GM21528 (cell line): ENCODE measurements around the gene HAND1.
A peak's percentile ranks its signal among the peaks of the same experiment; 100 is the strongest.

ENCODE experiments used
- ATAC-seq: cut with Tn5 transposase; IDR thresholded peaks from one replicate; pipeline ENCODE4 v1.9.1; 2021; ENCODE audit warnings: mild to moderate bottlenecking, moderate library complexity; ENCODE audit not compliant: unreplicated experiment, low FRiP score

The HAND1 gene

DNA sequence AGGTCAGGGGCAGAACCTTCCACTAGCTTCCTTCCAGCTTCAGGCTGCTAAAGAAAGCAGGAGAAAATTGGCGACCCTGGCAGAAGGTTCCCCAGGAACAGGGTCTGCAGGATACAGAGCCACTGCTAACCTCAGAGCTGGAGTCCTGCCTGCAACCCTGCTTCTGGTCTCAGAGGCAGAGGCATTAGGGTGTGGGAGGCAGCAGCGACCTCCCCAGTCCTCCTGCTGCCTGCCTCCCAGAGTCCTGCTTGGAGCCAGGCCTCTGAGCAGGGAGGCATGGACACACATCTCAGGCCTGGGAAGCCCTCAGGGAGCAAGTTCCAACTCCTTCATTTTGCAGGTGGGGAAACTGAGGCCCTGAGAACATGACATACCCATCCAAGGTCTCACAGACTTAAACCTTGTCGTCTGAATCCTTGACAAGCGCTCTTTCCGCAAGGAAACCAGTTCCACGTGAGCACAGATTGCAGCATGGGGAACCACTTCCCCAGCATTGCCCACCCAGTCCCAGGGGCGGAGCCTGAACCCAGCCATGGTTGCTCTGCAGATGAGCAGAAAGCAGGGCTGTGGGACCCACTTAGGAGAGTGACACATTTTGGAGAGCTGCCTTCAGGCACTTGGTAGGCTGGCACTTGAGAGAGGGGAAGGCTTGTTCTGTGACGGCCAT is 28.2 kb upstream of the HAND1 start:
- no peak for ATAC-seq

DNA sequence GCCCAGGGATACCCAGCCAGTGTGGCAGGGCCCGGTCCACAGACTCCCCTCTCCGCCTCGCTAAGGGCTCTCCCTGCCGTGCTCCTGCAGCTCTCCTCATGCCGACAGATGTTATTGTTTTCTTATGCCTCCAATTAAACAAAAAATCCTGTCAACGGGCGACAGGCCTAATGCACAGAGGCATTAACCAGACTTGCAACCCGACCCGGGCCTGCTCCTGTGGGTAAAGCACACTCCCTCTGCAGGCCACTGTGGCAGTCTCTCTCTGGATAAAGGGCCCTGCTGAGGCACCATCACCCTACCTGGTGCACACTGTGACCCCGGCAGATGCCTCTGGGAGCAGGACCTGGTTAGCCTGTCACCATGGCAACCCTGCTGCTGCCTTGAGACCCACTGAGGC is 27.5 kb upstream of the HAND1 start:
- ATAC-seq: no peak

DNA sequence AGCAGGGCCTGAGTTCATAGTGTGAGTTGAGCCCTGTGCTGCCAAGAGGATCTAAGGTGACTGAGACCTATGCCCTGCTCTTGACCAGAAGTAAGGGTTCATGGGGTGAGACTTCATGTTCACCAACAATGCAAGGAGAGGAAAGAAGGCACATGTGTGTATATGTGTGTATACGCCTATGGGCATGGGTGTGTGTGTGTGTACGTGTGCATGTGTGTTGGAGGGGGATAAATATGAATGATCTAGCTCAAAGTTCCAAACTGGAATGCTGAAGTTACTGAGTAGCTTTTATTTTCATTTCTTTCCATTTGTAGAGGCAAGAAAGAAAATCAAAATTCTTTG is 25.6 kb upstream of the HAND1 start:
- no peak for ATAC-seq

DNA sequence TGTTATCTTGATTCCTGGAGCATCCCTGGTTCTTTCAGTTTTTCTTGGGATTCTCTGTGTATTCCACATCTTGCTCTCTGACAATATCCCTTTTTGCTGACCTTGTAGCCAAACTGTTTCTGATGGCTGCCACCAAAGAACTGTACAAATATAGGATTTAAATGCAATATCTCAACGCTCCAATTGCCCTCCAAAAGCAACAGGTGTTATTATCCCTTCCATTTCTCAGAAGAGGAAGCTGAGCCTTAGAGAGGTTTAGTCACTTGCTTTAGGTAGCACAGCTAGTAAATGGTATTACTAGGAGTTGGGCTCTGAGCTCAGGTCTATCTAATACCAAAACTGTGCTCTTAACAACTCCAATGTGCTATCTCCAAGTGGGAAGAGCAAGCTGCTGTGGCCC is 24.2 kb upstream of the HAND1 start:
- no peak for ATAC-seq

DNA sequence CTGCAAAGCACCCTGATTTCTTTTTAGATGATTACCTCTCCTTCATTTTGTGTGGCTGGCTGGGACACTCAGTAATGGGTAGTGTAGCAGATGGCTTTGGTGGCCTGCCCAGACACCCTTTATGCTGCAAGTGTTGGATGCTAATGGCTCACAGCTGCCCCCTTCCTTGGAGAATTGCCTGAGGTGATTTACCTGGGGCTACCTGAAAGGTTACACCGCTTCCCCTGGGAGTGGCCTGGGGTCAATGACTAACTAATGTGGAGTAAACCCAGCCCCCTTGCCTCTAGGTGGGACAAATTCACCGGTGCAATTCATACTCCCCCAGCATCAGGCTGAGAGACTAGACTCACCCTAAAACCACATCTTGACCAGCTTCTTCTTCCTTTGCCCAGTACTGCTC is 23.5 kb upstream of the HAND1 start:
- ATAC-seq: no peak

DNA sequence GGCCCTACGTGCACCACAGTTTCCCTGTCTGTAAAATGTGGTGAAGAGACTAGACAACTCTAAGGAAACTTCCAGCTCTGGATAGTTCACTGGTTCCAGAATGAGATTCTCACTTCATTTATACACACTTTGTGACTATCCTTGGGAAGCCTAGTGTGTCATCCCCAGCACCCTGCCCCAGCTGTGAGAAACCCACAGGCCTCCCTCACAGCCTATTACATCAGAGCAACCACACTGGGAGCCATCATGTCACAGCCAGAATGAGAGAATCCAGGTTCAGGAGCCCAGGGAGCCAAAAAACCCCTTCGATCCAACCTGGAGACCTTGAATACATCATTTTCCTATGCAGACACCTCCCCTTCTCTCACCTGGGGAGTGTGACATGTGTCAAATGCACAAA is 21.0 kb upstream of the HAND1 start:
- no peak for ATAC-seq

DNA sequence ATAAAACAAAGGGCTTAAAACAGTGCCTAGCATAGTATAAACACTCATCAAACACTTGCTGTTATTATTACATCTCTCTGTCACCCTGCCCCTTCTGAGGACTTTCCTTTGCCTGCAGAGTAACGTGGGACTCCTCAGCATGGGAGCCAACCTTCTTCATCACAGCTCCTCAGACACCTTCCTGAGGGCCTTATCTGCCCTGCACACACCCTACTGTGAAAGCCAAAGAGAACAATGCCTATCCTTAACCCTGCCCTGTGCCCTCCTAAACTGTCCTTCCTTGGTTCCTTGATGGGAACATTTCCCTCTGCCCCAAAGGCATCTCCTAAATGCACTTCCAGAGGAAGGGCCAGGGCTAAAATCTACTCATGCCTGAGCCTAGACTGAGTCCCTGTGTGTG is 20.6 kb upstream of the HAND1 start:
- ATAC-seq: no peak

DNA sequence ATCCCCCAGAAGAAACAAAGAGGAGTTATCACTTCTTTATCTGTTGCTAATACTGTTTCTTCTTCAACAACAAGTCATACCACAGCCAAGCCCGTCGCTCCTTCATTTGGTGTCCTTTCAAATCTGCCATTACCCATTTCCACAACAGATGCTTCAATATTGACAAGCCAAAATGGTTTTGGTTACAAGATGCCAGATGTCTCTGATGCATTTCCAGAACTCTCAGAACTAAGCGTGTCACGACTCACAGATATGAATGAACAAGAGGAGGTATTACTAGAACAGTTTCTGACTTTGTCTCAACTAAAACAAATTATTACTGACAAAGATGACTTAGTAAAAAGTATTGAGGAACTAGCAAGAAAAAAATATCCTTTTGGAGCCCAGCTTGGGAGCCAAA is 16.0 kb upstream of the HAND1 start:
- ATAC-seq: no peak

DNA sequence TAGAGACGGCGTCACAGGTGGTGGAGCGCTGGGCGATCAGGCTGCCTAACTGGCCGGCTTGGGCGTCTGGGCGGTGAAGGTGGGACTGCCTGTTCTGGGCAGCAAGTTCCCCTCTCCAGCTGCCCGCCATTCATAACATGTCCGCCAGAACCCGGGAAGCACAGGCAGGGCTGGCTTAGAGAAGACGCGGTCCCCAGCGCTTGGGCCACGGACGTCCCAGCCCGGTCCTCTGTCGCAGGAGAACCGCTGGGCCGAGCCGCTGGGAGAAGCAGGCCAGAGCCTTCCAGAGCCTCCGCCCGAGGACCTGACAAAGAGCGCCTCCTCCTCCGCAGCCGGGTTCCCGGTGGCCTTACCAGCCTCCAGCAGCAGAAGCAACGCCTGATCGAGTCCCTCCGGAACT is 15.2 kb upstream of the HAND1 start:
- ATAC-seq: no peak

DNA sequence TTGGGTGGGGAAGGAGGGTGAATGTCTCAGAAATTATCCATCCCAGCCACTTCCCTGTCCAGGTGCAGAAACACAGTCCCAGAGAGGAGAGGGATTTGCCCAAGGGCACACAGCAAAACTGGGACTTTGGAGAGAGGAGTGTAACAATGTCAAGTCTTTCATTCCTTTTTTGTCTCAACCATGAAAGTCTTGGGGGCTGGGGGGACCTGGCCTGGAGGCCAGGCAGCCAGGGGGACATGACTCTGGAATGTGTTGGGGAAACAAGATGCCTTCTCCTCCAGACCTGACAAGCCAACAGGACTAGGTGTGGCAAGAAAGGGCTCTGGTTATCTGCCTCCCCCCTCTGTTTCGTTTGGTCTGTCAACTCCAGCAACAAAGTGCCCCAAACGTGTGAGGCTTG is 13.9 kb upstream of the HAND1 start:
- no peak for ATAC-seq

DNA sequence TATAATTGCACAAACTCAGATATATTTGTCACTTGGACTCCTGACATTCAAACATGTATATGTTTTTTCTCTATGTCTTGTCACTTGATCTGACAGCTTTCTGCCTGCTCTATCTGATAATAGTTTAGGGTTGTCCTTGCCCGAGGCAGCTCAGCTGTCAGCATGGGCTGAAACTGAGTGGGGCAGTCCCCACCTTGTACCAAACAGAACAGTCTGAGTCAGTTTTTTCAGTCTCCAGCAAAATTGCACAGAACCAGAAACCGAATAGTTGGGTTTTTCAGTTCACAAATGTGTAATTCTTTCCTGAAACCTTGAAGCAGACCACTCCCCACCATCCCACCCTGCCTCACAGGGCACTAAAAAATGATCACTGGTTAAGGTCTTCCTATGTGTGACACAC is 9.5 kb upstream of the HAND1 start:
- peak; percentile 98 for ATAC-seq

DNA sequence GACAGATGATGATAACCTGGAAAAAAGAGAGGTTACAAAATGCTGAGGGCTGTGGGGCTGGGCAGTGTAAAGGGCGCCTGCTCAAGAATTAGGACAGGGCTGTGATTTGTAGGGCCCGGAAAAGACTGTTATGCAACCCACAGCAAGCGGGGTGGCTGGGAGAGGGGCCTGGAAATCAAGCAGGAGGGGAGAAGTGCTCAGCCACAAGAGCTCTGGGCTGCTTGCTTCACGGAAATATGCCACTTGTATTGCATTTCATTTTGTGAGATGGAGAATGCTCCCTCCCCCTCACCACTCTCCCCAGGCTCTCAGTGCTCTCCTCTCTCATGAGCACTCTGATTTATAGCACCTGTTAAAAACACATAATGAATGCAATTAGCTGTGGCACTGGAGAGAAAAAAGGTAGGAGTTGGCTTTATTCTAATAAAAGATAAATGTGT is 8.4 kb upstream of the HAND1 start:
- no peak for ATAC-seq

DNA sequence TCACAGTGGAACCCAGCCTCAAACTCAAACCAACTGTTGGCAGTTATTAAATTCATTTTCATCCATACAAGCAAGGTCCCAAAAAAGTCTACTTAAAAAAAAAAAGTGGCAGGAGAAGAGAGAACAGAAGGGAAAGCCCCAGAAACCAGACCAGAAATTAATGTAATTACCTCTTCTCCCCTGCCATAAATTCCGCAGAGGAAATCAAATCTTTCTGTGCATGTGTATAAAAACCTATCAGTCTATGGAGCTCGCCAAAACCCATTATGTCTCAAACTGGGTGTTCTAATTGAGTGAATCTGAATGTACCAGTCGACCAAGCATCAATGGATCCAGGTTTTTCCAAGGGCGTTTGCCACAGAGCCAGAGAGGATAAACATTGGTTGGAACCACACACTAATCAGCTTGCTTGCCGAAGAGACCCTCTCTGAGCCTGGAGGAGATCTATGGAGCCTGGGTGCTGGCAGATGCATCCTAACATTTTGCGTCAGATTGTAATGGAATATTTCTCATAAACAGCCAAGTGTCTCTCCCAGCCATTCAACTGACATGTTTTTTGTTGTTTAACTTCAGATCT is 7.9 kb upstream of the HAND1 start:
- no peak for ATAC-seq

DNA sequence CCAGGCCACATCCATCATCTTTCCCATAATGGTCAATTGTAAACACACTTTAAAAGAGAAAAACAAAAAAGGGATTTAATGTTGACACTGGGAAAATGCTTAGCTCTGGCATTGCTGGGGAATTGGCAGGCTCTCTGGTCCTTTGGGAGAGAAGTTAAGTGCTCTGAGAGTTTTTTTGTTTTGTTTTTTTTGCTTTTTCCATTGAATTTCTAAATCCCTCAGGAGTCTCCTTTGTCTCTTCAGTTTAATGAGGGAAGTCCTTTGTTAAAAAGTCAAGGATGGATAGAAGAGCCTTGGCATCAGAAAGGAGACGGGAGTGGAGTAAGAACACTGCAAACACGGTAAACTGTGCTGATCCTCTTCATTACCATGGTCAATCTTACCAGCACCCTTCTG is 7.1 kb upstream of the HAND1 start:
- no peak for ATAC-seq

DNA sequence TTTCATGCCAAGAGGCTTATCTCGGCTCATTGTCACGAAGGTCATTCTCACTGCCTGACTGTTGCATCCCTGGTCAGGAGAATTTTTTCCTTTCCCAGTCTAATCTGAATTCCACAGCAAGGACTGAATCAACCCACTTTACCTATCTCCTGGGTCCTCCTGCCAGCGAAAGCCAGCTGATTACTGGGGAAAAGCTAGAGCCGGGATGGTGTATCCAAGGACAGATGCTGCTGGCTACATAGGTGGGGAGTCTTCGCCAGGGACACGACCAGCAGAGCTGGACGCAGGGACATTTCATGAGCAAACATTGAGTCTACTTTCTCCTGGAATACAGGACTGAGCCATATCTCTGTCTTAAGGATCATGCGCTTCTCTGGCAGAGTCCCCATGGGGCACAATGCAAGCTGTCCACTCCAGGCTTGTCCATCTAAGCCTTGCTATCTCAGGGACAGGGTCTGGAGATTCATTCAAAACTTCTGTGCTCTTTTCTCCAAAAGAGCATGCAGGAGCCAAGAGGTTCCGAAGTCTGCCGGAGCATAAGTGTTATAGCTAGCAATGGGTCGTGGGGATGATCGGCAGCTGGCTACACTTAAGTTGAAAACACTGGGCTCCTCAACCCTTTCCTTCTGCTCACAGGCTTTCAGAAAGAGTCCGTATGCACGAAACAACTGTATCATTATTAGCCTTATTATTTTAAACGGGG is 6.5 kb upstream of the HAND1 start:
- ATAC-seq: no peak

DNA sequence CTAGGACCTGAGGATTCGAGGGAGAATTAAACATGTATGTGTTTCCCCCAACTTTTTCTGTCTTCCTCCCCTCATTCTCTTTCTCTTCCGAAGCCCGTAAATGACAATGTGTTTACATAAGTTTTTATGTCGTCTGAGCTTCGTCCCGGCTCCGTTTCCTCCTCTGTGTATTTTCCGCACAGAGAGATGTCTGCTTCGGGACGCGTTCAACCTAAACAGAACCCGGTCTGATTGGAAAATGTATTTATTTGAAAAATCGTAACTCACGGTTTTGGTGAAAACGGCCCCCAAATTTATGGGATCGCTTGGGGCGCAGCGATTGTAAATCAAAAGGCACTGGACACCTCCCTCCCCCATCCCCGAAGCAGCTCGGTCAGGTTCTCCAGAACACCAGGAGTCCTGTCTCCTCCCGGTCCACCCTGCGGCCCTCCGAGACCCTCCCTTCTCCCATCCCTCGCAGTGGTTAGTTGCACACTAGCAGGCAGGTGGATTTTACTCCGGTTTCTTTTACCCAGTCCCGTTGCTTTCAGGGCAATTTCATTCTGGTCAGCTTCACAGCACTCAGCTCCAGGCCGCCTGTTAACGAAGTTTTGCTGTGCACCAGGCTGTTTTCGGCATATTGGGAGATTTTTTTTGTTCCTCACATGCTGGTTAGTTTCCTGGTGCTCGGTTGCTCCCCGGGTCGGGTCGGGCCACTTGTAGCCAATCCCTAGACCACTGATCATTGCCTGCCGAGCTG is 5.8 kb upstream of the HAND1 start:
- no peak for ATAC-seq

DNA sequence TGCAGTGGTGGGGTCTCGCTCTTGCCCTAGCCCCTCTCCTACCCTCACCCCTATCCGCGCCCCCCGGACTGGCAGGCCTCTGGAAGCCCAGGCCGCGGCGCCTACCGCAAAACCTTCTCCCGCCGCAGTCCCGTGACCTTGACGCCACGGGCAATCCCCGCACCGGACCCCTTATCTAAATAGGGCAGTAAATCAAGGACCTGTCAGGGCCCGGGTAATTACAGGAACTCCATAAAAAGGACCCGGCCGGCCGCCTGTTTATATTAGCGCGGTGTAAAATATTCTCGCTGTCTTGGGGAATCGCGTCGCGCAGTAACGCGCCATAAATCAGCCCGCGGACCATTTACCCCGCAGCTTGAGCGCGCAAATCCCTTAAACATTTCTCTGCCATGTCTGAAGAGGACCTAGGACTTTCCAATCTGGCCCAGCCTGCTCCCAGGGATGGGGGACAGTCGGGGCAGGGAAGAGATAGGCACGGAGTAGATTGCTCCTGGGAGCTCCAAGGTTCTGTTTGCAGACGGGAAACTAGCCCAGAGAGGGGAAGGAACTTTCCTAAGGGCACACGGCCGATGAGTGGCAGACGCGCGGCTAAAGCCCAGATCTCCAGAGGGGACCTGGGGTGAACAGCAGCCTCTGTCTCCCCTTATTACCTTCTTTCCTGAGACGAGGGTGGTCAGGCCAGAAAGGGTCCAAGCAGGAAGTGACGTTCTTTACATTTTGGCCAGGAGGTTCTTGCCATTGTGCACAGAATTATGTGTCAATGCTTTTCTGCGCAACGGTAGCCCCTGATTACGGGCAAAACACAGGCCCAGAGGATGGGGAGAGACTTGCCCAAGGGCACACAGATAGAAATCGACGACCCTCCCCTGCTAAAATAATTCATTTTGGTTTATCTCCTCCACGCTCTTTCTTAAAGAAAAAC is 4.8 kb upstream of the HAND1 start:
- no peak for ATAC-seq

DNA sequence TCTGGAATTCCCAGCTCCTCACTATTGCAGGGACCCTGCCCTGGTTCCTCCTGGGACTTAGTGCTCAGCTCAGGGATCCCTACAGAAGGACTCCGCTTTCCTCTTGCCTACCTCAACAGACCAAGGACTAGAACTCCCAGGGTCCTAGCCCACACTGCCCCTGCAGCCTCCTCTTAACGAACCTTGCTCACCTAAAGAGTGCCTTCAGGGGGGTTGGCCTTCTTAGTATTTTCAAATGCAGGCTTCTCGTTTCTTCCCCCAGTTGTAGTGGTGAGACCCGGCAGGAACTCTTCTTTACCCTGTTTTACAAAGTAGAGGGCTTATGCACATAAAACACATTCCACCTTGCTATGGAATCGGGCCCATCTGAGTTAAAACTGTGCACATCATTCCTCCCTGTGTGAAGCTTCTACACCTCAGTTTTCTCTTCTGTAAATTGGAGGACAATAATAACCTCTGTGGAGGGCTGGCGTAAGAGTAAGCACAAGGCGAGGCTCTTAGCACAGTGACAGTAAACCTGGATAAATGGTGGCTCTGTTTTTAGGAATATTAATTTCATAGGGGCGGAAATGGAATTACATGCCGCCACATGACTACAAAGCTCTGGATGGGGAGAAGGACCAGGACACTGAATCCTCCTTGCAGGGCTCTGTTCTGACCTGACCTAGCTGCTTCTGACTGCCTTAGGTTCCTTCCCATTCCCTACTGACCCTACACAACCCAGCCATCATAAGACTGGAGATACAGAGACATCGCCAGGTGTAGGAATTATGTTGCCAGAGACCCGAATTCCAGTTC is 3.8 kb upstream of the HAND1 start:
- no peak for ATAC-seq

DNA sequence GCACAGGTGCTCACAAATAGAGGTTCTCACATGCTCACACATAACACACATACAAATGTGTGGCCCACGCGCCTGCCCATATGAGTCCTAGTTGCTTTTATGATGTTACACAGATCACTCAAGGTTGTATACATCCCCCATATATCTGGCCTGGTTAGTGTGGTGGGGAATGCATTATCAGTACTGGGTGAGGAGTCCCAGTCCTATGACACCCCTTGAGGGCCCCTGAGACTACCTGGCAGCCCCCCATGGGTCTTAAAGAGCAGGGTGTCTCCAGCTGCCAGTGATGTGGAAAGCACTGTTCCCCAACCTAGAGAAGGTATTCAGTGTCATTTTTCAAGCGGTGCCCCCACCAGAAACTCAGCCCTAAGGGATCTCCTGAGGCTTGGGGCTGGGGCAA is 2.8 kb upstream of the HAND1 start:
- no peak for ATAC-seq
